Body of pancreas (tissue), 4 donors: Measurements from ENCODE around the gene STRA6.

ENCODE experiments used
- CTCF ChIP-seq, 7 experiments: fragments of 450-650 bp in 4 of 7; fragments of 200-600 bp in 3 of 7; sonication (generic) in 3 of 7; IDR thresholded peaks; one replicate each; pipeline ENCODE4 v1.5.1; 2016 to 2019; ENCODE audit warnings: antibody characterized with exemption in 7 of 7
- POLR2A ChIP-seq, 3 donors: fragments of 450-650 bp; IDR thresholded peaks; one replicate each; pipeline ENCODE4 v1.6.1; 2016; ENCODE audit warnings: antibody characterized with exemption in 3 of 3, mild to moderate bottlenecking in 2 of 3

DNA sequence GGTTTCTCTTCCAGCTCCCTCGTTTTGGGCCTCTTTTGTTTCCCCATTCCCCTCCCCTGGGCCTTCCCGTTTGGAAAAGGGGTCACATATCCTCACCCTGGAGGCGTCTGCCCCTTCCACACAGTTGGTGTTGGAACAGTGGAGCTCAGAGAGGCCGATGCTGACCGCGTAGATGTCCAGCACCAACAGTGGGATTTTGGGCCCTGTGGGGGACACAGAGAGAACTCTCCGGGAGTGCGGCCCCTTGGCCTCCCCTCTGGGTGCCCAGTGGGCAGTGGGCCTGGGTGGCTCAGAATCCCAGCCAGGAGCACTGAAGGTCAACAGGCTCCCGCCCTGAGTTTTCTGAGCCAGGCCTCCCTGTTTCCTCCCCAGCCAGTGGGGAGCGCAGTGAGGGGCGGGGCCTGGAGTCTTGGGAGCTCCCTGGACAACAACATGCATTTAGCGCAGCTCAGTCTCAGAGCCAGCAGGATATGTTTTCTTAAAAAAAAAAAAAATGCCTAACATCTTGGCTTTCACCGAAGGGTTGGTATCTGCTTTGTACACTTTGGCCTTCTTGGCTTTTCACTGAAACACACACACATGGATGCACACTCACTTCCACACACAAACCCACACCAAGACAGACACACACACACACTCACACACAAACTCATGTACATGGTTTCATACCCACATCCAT, 29.7 kb downstream of the STRA6 start:
- TF ChIP-seq CTCF (IDR thresholded peaks at IDR 0.05) (no peak), POLR2A (IDR thresholded peaks at IDR 0.05) (no peak)
